Smooth muscle cell (in vitro differentiated cells): Measurements from ENCODE around the gene CDH7. TPM values are rescaled to one million over a fixed set of nuclear protein-coding genes. Genes with fewer than 3 reads are reported as not detected.

Experiments
- DNase-seq: peaks from one replicate; lab custom pipeline; 2025; ENCODE audit not compliant: unreplicated experiment; lab: John Stamatoyannopoulos, UW
- H2AFZ ChIP-seq: fragments of 200-600 bp; sonication (generic); 2 replicates; pipeline ENCODE4 v1.6.0; 2016; ENCODE audit warnings: antibody characterized with exemption, low read depth, mild to moderate bottlenecking
- H3F3A ChIP-seq: fragments of 200-600 bp; sonication (generic); 2 replicates; pipeline ENCODE4 v1.6.0; 2017; ENCODE audit warnings: antibody characterized with exemption, low read depth
- H3K27ac ChIP-seq: fragments of 200-600 bp; sonication (generic); 2 replicates; pipeline ENCODE4 v1.5.1; 2016; ENCODE audit warnings: low read depth, mild to moderate bottlenecking
- H3K27me3 ChIP-seq: fragments of 200-600 bp; sonication (generic); 2 replicates; pipeline ENCODE4 v1.6.1; 2016; ENCODE audit warnings: low read depth, mild to moderate bottlenecking
- H3K36me3 ChIP-seq: fragments of 200-600 bp; sonication (generic); 2 replicates; pipeline ENCODE4 v1.5.1; 2016; ENCODE audit warnings: low read depth
- H3K4me1 ChIP-seq: fragments of 200-600 bp; sonication (generic); 2 replicates; pipeline ENCODE4 v1.5.1; 2016; ENCODE audit warnings: low read depth
- H3K4me2 ChIP-seq: fragments of 200-600 bp; sonication (generic); 2 replicates; pipeline ENCODE4 v1.6.0; 2016; ENCODE audit warnings: mild to moderate bottlenecking
- H3K4me3 ChIP-seq: fragments of 200-600 bp; sonication (generic); 2 replicates; pipeline ENCODE4 v1.5.1; 2016; ENCODE audit warnings: mild to moderate bottlenecking
- H3K79me2 ChIP-seq: fragments of 200-600 bp; sonication (generic); 2 replicates; pipeline ENCODE4 v1.6.0; 2016; ENCODE audit warnings: low read depth, mild to moderate bottlenecking
- H3K9ac ChIP-seq: fragments of 200-600 bp; sonication (generic); 2 replicates; pipeline ENCODE4 v1.6.0; 2016; ENCODE audit warnings: low read depth
- H3K9me3 ChIP-seq: fragments of 200-600 bp; sonication (generic); replicated peaks from 2 replicates; pipeline ENCODE4 v1.5.1; 2016; ENCODE audit warnings: low read depth
- H4K20me1 ChIP-seq: fragments of 200-600 bp; sonication (generic); 2 replicates; pipeline ENCODE4 v1.6.0; 2016; ENCODE audit warnings: low read depth
- CTCF ChIP-seq: fragments of 200-600 bp; sonication (generic); IDR thresholded peaks from 2 replicates; pipeline ENCODE4 v1.5.1; 2017; ENCODE audit warnings: borderline replicate concordance, mild to moderate bottlenecking, antibody characterized with exemption; ENCODE audit not compliant: insufficient read depth, poor library complexity, severe bottlenecking
- WGBS: methylation state at CpG from one replicate; pipeline ENCODE4 v1.1.7; 2016; ENCODE audit warnings: low lambda C conversion rate; 5-methylcytosine and 5-hydroxymethylcytosine counted together
- polyA plus RNA-seq: library from polyadenylated mRNA; unstranded; fragments of >200 nt; fragmentation: Nextera tagmentation; extraction: Ambion mirVana; gene quantifications from 2 replicates; pipeline ENCODE4 v1.2.1, GENCODE V29; 2016
- total RNA-seq: library from RNA; depleted of rRNA; stranded (reverse); fragments of >200 nt; gene quantifications from 2 replicates; pipeline ENCODE4 v1.2.3, GENCODE V29; 2014

Gene CDH7
- total and polyA plus RNA-seq, 2 experiments from 2014 or later: 8.2 to 16.5 TPM

- Histone ChIP-seq H3F3A (no peaks in the 10 kb centered on the region), H3K9ac (no peak overlapping the region), H2AFZ (no peak overlapping the region), H3K36me3 (no peaks in the 10 kb centered on the region), H3K4me3 (no peak overlapping the region), H4K20me1 (no peaks in the 10 kb centered on the region), H3K27me3 (no peaks in the 10 kb centered on the region), H3K27ac (no peak overlapping the region), H3K4me1 (no peaks in the 10 kb centered on the region), H3K79me2 (no peaks in the 10 kb centered on the region), H3K4me2 (no peak overlapping the region), H3K9me3 (no peaks in the 10 kb centered on the region)
- DNase-seq: no peak
- 93% methylated on average over 4 of the region's 4 CpGs for WGBS
- TF ChIP-seq CTCF: no peak
Observed at GRCh38 chr18:65811307-65811706, 60.5 kb downstream of the CDH7 start.

- H3K4me1 ChIP-seq: no peaks in the 10 kb centered on the region
- no peaks in the 10 kb centered on the region for H4K20me1 ChIP-seq
- no peaks in the 10 kb centered on the region for H3K79me2 ChIP-seq
- no peak for TF ChIP-seq CTCF
- H3K4me2 ChIP-seq: no peak overlapping the region
- DNase-seq: no peak
- no peak overlapping the region for H3K27ac ChIP-seq
- H3K9ac ChIP-seq: no peak overlapping the region
- H3K27me3 ChIP-seq: no peaks in the 10 kb centered on the region
- H3K9me3 ChIP-seq: no peaks in the 10 kb centered on the region
- no peaks in the 10 kb centered on the region for H3K36me3 ChIP-seq
- 99% methylated on average over 2 of the region's 2 CpGs for WGBS
- no peak overlapping the region for H3K4me3 ChIP-seq
- no peaks in the 10 kb centered on the region for H3F3A ChIP-seq
- H2AFZ ChIP-seq: no peak overlapping the region
Observed at GRCh38 chr18:65815506-65815905, 64.7 kb downstream of the CDH7 start.

- TF ChIP-seq CTCF: no peak
- H3K79me2 ChIP-seq: no peaks in the 10 kb centered on the region
- no peak overlapping the region for H3K27ac ChIP-seq
- H2AFZ ChIP-seq: no peak overlapping the region
- no peak overlapping the region for H3K4me3 ChIP-seq
- H3F3A ChIP-seq: no peaks in the 10 kb centered on the region
- H3K9ac ChIP-seq: no peak overlapping the region
- 81% methylated on average over 4 of the region's 4 CpGs for WGBS
- no peaks in the 10 kb centered on the region for H4K20me1 ChIP-seq
- no peak for DNase-seq
- H3K4me1 ChIP-seq: no peaks in the 10 kb centered on the region
- no peaks in the 10 kb centered on the region for H3K27me3 ChIP-seq
- no peaks in the 10 kb centered on the region for H3K9me3 ChIP-seq
- H3K36me3 ChIP-seq: no peaks in the 10 kb centered on the region
- H3K4me2 ChIP-seq: no peak overlapping the region
Observed at GRCh38 chr18:65817178-65817577, 66.4 kb downstream of the CDH7 start.

- Histone ChIP-seq H3F3A (no peaks in the 10 kb centered on the region), H3K36me3 (no peaks in the 10 kb centered on the region), H2AFZ (no peak overlapping the region), H3K27ac (no peak overlapping the region), H3K4me1 (no peaks in the 10 kb centered on the region), H3K27me3 (no peaks in the 10 kb centered on the region), H3K9me3 (no peaks in the 10 kb centered on the region), H3K4me3 (no peak overlapping the region), H3K9ac (no peak overlapping the region), H3K79me2 (no peaks in the 10 kb centered on the region), H3K4me2 (no peak overlapping the region), H4K20me1 (no peaks in the 10 kb centered on the region)
- no peak for TF ChIP-seq CTCF
- DNase-seq: no peak
- WGBS: 92% methylated on average over 3 of the region's 3 CpGs
Observed at GRCh38 chr18:65821911-65822310, 71.1 kb downstream of the CDH7 start.
